Fibroblast of skin of scalp (primary cell): Measurements from ENCODE around the gene WDR38.
A peak's percentile ranks its signal among the peaks of the same experiment; 100 is the strongest.

ENCODE experiments used
- DNase-seq: peaks from one replicate; pipeline ENCODE4 v3.0.0-alpha.2; 2013

The WDR38 gene

GRCh38 chr9:124858330-124859046 lies 5.2 kb downstream of the WDR38 start:
- no peak for DNase-seq

- DNase-seq, result no peak
Measured at GRCh38 chr9:124859803-124860581, 6.7 kb downstream of the WDR38 start.

- no peak for DNase-seq
Measured at GRCh38 chr9:124860582-124861341, 7.5 kb downstream of the WDR38 start.

GRCh38 chr9:124861342-124862229 lies 8.3 kb downstream of the WDR38 start, which contains the start of the genes ARPC5L and RPL35:
TSS of gene ARPC5L (plus strand) at chr9:124862130. CDS start at chr9:124869291, 7,161 bp downstream.
TSS of gene RPL35 (minus strand) at chr9:124861957. CDS start at chr9:124861912, 45 bp downstream.
- peak; percentile 94 for DNase-seq

GRCh38 chr9:124863371-124863871 lies 10.2 kb downstream of the WDR38 start:
- DNase-seq, result no peak

GRCh38 chr9:124868511-124869465 lies 15.5 kb downstream of the WDR38 start:
- DNase-seq, result peak; percentile 83

- no peak for DNase-seq
Measured at GRCh38 chr9:124869466-124869985, 16.3 kb downstream of the WDR38 start.

- DNase-seq, result peak; percentile 17
Measured at GRCh38 chr9:124869986-124870560, 16.8 kb downstream of the WDR38 start.

GRCh38 chr9:124870723-124871122 lies 17.5 kb downstream of the WDR38 start:
- no peak for DNase-seq

- no peak for DNase-seq
Measured at GRCh38 chr9:124871156-124871561, 17.9 kb downstream of the WDR38 start.

- DNase-seq, result no peak
Measured at GRCh38 chr9:124873664-124874063, 20.4 kb downstream of the WDR38 start.

- DNase-seq, result no peak
Measured at GRCh38 chr9:124875501-124875900, 22.2 kb downstream of the WDR38 start.

GRCh38 chr9:124877021-124877782 lies 23.9 kb downstream of the WDR38 start:
- DNase-seq, result no peak

- no peak for DNase-seq
Measured at GRCh38 chr9:124878021-124878420, 24.8 kb downstream of the WDR38 start.

GRCh38 chr9:124878518-124878917 lies 25.3 kb downstream of the WDR38 start:
- DNase-seq, result no peak

- DNase-seq, result no peak
Measured at GRCh38 chr9:124879226-124879625, 26.0 kb downstream of the WDR38 start.

GRCh38 chr9:124880501-124880900 lies 27.2 kb downstream of the WDR38 start:
- DNase-seq, result no peak

GRCh38 chr9:124881138-124881743 lies 28.0 kb downstream of the WDR38 start:
- DNase-seq, result no peak

GRCh38 chr9:124882231-124882630 lies 29.0 kb downstream of the WDR38 start:
- no peak for DNase-seq
